K562 (cell line): Measurements from ENCODE around the gene MKS1. TPM values are rescaled to one million over a fixed set of nuclear protein-coding genes. Genes with fewer than 3 reads are reported as not detected.

Experiments used
- ATAC-seq: fragments of 200-7000 bp; cut with Tn5 transposase; 3 replicates; pipeline ENCODE4 v1.9.1; 2020; ENCODE audit warnings: moderate library complexity
- BruUV-seq: library from RNA; stranded (reverse); fragments of 400-500 nt; replicated peaks from 2 replicates; lab custom pipeline; 2021; lab: Mats Ljungman, UMichigan
- CTCF ChIA-PET: fragments of 300-600 bp; formaldehyde crosslinking; extraction: SDS; loops from one replicate; lab custom pipeline; 2021; ENCODE audit warnings: low intra/inter-chr PET ratio; lab: Yijun Ruan, JAX
- POLR2A ChIA-PET: fragments of 300-600, 350-650 bp; sonication (Branson Sonifier 250); formaldehyde crosslinking; extraction: SDS; loops from one replicate; lab custom pipeline; 2021; ENCODE audit warnings: antibody characterized with exemption, inconsistent platforms; lab: Yijun Ruan, JAX
- DNase-seq, 4 experiments: peaks; one replicate each; pipeline versions ENCODE4 v3.0.0 to v3.0.0-alpha.2; 2011 to 2018; ENCODE audit warnings: low spot score in 3 of 4, mixed read lengths in 3 of 4; ENCODE audit errors: extremely low read depth in 1 of 4
- FAIRE-seq: peaks from 2 replicates; lab custom pipeline; 2011; peaks lifted over from hg19 to GRCh38; lab: Jason Lieb, UNC
- H2AFZ ChIP-seq: 2 replicates; pipeline ENCODE4 v1.6.0; 2011; ENCODE audit warnings: low read depth, low read length, control low read depth, inconsistent platforms
- H3K27ac ChIP-seq: fragments of 200-600 bp; 3 replicates; pipeline ENCODE4 v1.8.0; 2011; ENCODE audit warnings: low read depth, mild to moderate bottlenecking, control low read depth, inconsistent platforms, low read length, moderate library complexity, mixed read lengths; ENCODE audit errors: extremely low read depth
- H3K27me3 ChIP-seq, 2 experiments: fragments of 300-600 bp in 1 of 2; 2 replicates in 1 of 2; 3 replicates in 1 of 2; pipeline versions ENCODE4 v1.6.0 to v1.8.0; 2011; ENCODE audit warnings: inconsistent platforms in 2 of 2, low read length in 2 of 2, mild to moderate bottlenecking in 1 of 2, mixed read lengths in 1 of 2, moderate library complexity in 1 of 2; ENCODE audit not compliant: control insufficient read depth in 2 of 2, insufficient read depth in 2 of 2
- H3K36me3 ChIP-seq: fragments of 300-600 bp; 3 replicates; pipeline ENCODE4 v1.8.0; 2011; ENCODE audit warnings: mild to moderate bottlenecking, low read length, inconsistent platforms; ENCODE audit not compliant: control insufficient read depth, insufficient read depth
- H3K4me1 ChIP-seq, 2 experiments: fragments of 200-600 bp in 1 of 2; replicated peaks in 1 of 2; 2 replicates in 1 of 2; 3 replicates in 1 of 2; pipeline versions ENCODE4 v1.5.1 to v1.8.0; 2011; ENCODE audit warnings: inconsistent platforms in 2 of 2, low read length in 2 of 2, mild to moderate bottlenecking in 1 of 2, mixed read lengths in 1 of 2, moderate library complexity in 1 of 2; ENCODE audit not compliant: control insufficient read depth in 2 of 2, insufficient read depth in 2 of 2
- H3K4me2 ChIP-seq: 2 replicates; pipeline ENCODE4 v1.6.1; 2011; ENCODE audit warnings: low read length, control low read depth, inconsistent platforms, mixed read lengths; ENCODE audit not compliant: insufficient read depth
- H3K4me3 ChIP-seq: fragments of 200-600 bp; sonication (generic), shearing (Covaris generic); 2 replicates; pipeline ENCODE4 v1.5.1; 2016; ENCODE audit warnings: control low read depth, inconsistent platforms
- H3K79me2 ChIP-seq: fragments of 200-600 bp; 3 replicates; pipeline ENCODE4 v1.8.0; 2011; ENCODE audit warnings: low read length, inconsistent platforms; ENCODE audit not compliant: control insufficient read depth, insufficient read depth
- H3K9ac ChIP-seq, 2 experiments: 2 replicates each; pipeline versions ENCODE4 v1.6.0 to v1.6.1; 2011; ENCODE audit warnings: low read depth in 2 of 2, low read length in 2 of 2, control low read depth in 1 of 2, inconsistent platforms in 1 of 2, mild to moderate bottlenecking in 1 of 2, mixed read lengths in 1 of 2; ENCODE audit not compliant: insufficient read depth in 1 of 2
- H3K9me1 ChIP-seq: one replicate; pipeline ENCODE4 v1.6.0; 2011; ENCODE audit warnings: inconsistent platforms, mild to moderate bottlenecking, low read length, moderate library complexity; ENCODE audit not compliant: control insufficient read depth, insufficient read depth
- H3K9me3 ChIP-seq: replicated peaks from 2 replicates; pipeline ENCODE4 v1.5.1; 2011; ENCODE audit warnings: low read depth, low read length, inconsistent platforms; ENCODE audit not compliant: control insufficient read depth, insufficient read depth
- H4K20me1 ChIP-seq: replicated peaks from 2 replicates; pipeline ENCODE4 v1.6.1; 2011; ENCODE audit warnings: low read length, inconsistent platforms, mixed read lengths; ENCODE audit not compliant: control insufficient read depth, insufficient read depth
- ARNT ChIP-seq, 2 experiments: fragments of 450-650 bp; IDR thresholded peaks; 2 replicates each; pipeline ENCODE4 v1.6.1; 2016; ENCODE audit warnings: mild to moderate bottlenecking in 1 of 2
- ATF3 ChIP-seq, 2 experiments: fragments of 450-650 bp in 1 of 2; sonication (generic) in 1 of 2; formaldehyde crosslinking in 1 of 2; IDR thresholded peaks in 1 of 2; conservative IDR thresholded peaks in 1 of 2; 2 replicates each; pipeline versions ENCODE4 v1.6.1 to v1.8.1; 2016 to 2023; ENCODE audit warnings: mild to moderate bottlenecking in 2 of 2, moderate library complexity in 2 of 2, inconsistent platforms in 1 of 2, missing genetic modification reagents in 1 of 2
- C11orf30 ChIP-seq: fragments of 450-650 bp; IDR thresholded peaks from 2 replicates; pipeline ENCODE4 v1.6.1; 2016; ENCODE audit warnings: low read depth, mild to moderate bottlenecking
- FOXA3 ChIP-seq, 2 experiments: fragments of 450-650 bp in 1 of 2; sonication (generic) in 1 of 2; formaldehyde crosslinking; IDR thresholded peaks in 1 of 2; conservative IDR thresholded peaks in 1 of 2; 2 replicates each; pipeline versions ENCODE4 v1.4.0 to v1.8.0; 2020 to 2022; ENCODE audit warnings: mild to moderate bottlenecking in 2 of 2, missing genetic modification reagents in 1 of 2
- MYNN ChIP-seq, 2 experiments: sonication (generic); formaldehyde crosslinking in 1 of 2; IDR thresholded peaks; 2 replicates each; pipeline versions ENCODE4 v1.5.0 to v1.6.1; 2016 to 2020; ENCODE audit warnings: antibody characterized with exemption in 1 of 2, missing genetic modification reagents in 1 of 2
- NR2C2 ChIP-seq, 2 experiments: fragments of 200-800 bp in 1 of 2; sonication (Bioruptor generic) in 1 of 2; sonication (generic) in 1 of 2; formaldehyde crosslinking in 1 of 2; IDR thresholded peaks; 2 replicates each; pipeline versions ENCODE4 v1.6.1 to v1.8.0; 2016 to 2022; ENCODE audit warnings: mild to moderate bottlenecking in 1 of 2, missing compliant biosample characterization in 1 of 2, missing genetic modification characterization in 1 of 2, missing genetic modification reagents in 1 of 2
- PRPF4 ChIP-seq: fragments of 200-400 bp; formaldehyde crosslinking; IDR thresholded peaks from one replicate; pipeline ENCODE4 v1.6.1; 2017; ENCODE audit warnings: low read length, low read depth, mild to moderate bottlenecking; ENCODE audit not compliant: insufficient read depth, poor library complexity, severe bottlenecking
- RFX1 ChIP-seq: fragments of 450-650 bp; IDR thresholded peaks from 2 replicates; pipeline ENCODE4 v1.6.1; 2016; ENCODE audit warnings: mild to moderate bottlenecking, moderate library complexity
- RUNX1 ChIP-seq: sonication (generic); IDR thresholded peaks from 2 replicates; pipeline ENCODE4 v1.6.1; 2016; ENCODE audit warnings: antibody characterized with exemption, low read depth
- ZNF311 ChIP-seq: fragments of 250-450 bp; sonication (Bioruptor Pico); IDR thresholded peaks from 2 replicates; pipeline ENCODE4 v1.4.0; 2020; ENCODE audit warnings: mild to moderate bottlenecking, moderate library complexity
- ZNF324 ChIP-seq: fragments of 250-450 bp; sonication (Bioruptor Pico); IDR thresholded peaks from 2 replicates; pipeline ENCODE4 v1.4.0; 2020; ENCODE audit warnings: mild to moderate bottlenecking
- WGBS: fragments of 100-300 bp; shearing (Covaris generic); methylation state at CpG from one replicate; pipeline ENCODE4 v1.1.6; 2016; ENCODE audit warnings: low coverage, mixed read lengths; ENCODE audit not compliant: insufficient coverage; ENCODE audit errors: missing lambda C conversion rate; 5-methylcytosine and 5-hydroxymethylcytosine counted together
- in situ Hi-C: fragments of 300-500 bp; cut with MboI; formaldehyde crosslinking; loops from 4 replicates; pipeline ENCODE4 v1.15.0; 2018; ENCODE audit warnings: inconsistent platforms, mixed read lengths
- intact Hi-C: fragments of 100-400 bp; cut with micrococcal nuclease; formaldehyde crosslinking; loops from 2 replicates; pipeline ENCODE4 v1.14.2; 2022
- polyA plus RNA-seq, 8 experiments: library from polyadenylated mRNA; depleted of rRNA in 4 of 8; stranded (reverse) in 5 of 8; unstranded in 3 of 8; fragments of >200 nt; fragmentation: Nextera tagmentation in 2 of 8; fragmentation: Illumina TruSeq in 1 of 8; extraction: Ambion mirVana in 2 of 8; extraction: Trizol in 1 of 8; gene quantifications; 2 replicates each; pipeline versions ENCODE4 v1.2.1 to v1.2.3, GENCODE V29; 2011 to 2014; ENCODE audit warnings: inconsistent platforms in 1 of 8, missing spikeins in 1 of 8
- total RNA-seq, 7 experiments: library from RNA; depleted of rRNA in 6 of 7; stranded (reverse); fragments of >200 nt in 6 of 7; fragmentation: Illumina TruSeq in 2 of 7; extraction: Trizol in 2 of 7; gene quantifications; 2 replicates each; pipeline versions ENCODE4 v1.2.1 to v1.2.3, GENCODE V29; 2011 to 2021; ENCODE audit warnings: low replicate concordance in 1 of 7
- TF ChIP-seq, protein P1 (sequence below): sonication (generic); formaldehyde crosslinking; IDR thresholded peaks from 2 replicates; pipeline ENCODE4 v1.8.0; 2022; ENCODE audit warnings: missing genetic modification reagents, mild to moderate bottlenecking, borderline replicate concordance
- TF ChIP-seq, protein P2 (sequence below): fragments of 250-450 bp; sonication (Bioruptor Pico); IDR thresholded peaks from 2 replicates; pipeline ENCODE4 v1.4.0; 2020
- TF ChIP-seq, protein P3 (sequence below), 2 experiments: fragments of 250-450 bp in 1 of 2; fragments of 450-650 bp in 1 of 2; sonication (Bioruptor Pico) in 1 of 2; IDR thresholded peaks; 2 replicates each; pipeline versions ENCODE4 v1.6.1 to v1.8.0; 2016 to 2021; ENCODE audit warnings: mild to moderate bottlenecking in 2 of 2, moderate library complexity in 2 of 2, missing compliant biosample characterization in 1 of 2, missing genetic modification characterization in 1 of 2

The MKS1 gene
- total and polyA plus RNA-seq, 9 of the 15 experiments (the other 6 are each of a cell fraction or from before 2014, with no cell fraction given), result 16.3 to 31.0 (median 25.9) TPM

GRCh38 chr17:58183514-58183913, 35.5 kb downstream of the MKS1 start:
- FAIRE-seq (no peak), DNase-seq (no peak), ATAC-seq (no peak)
- 77% methylated on average over 4 of the region's 4 CpGs for WGBS
- Histone ChIP-seq H3K27me3 (peaks cover 0 to 6% of the 10 kb centered on the region in 2 experiments; a peak in 1 of 5 replicates), H3K9me3 (no peaks in the 10 kb centered on the region), H3K27ac (no peak overlapping the region), H3K9ac (no peak overlapping the region), H3K4me1 (peaks cover 26 to 32% of the 10 kb centered on the region in 2 experiments), H3K9me1 (no peaks in the 10 kb centered on the region), H4K20me1 (no peaks in the 10 kb centered on the region), H2AFZ (no peak overlapping the region), H3K4me2 (no peak overlapping the region), H3K36me3 (no peaks in the 10 kb centered on the region), H3K4me3 (no peak overlapping the region), H3K79me2 (no peaks in the 10 kb centered on the region)
- ChIA-PET CTCF (no interaction called here), POLR2A (no interaction called here)
- intact Hi-C loops (no loop called here), in situ Hi-C loops (no loop called here)
- no TSS peak for BruUV-seq
- no peak for TF ChIP-seq ZNF311 (CRISPR knock-in tag)
- TF ChIP-seq PRPF4, result no peak
- TF ChIP-seq, protein P1, sequence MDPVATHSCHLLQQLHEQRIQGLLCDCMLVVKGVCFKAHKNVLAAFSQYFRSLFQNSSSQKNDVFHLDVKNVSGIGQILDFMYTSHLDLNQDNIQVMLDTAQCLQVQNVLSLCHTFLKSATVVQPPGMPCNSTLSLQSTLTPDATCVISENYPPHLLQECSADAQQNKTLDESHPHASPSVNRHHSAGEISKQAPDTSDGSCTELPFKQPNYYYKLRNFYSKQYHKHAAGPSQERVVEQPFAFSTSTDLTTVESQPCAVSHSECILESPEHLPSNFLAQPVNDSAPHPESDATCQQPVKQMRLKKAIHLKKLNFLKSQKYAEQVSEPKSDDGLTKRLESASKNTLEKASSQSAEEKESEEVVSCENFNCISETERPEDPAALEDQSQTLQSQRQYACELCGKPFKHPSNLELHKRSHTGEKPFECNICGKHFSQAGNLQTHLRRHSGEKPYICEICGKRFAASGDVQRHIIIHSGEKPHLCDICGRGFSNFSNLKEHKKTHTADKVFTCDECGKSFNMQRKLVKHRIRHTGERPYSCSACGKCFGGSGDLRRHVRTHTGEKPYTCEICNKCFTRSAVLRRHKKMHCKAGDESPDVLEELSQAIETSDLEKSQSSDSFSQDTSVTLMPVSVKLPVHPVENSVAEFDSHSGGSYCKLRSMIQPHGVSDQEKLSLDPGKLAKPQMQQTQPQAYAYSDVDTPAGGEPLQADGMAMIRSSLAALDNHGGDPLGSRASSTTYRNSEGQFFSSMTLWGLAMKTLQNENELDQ, result no peak
- no peak for TF ChIP-seq FOXA3 (CRISPR knock-in tag; conservative IDR thresholded peaks at IDR 0.05 in 1 of 2, IDR thresholded peaks at IDR 0.05 in 1 of 2)
- TF ChIP-seq MYNN (IDR thresholded peaks at IDR 0.05), result no peak
- TF ChIP-seq MYNN (CRISPR knock-in tag; IDR thresholded peaks at IDR 0.05), result no peak
- TF ChIP-seq ZNF324 (CRISPR knock-in tag), result no peak
- TF ChIP-seq RUNX1, result no peak
- TF ChIP-seq RFX1, result no peak
- no peak for TF ChIP-seq ARNT (IDR thresholded peaks at IDR 0.05)
- TF ChIP-seq ATF3 (IDR thresholded peaks at IDR 0.05), result no peak
- no peak for TF ChIP-seq ATF3 (CRISPR knock-in tag; conservative IDR thresholded peaks at IDR 0.05)
- TF ChIP-seq, protein P2, sequence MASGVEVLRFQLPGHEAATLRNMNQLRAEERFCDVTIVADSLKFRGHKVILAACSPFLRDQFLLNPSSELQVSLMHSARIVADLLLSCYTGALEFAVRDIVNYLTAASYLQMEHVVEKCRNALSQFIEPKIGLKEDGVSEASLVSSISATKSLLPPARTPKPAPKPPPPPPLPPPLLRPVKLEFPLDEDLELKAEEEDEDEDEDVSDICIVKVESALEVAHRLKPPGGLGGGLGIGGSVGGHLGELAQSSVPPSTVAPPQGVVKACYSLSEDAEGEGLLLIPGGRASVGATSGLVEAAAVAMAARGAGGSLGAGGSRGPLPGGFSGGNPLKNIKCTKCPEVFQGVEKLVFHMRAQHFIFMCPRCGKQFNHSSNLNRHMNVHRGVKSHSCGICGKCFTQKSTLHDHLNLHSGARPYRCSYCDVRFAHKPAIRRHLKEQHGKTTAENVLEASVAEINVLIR (CRISPR knock-in tag), result no peak
- TF ChIP-seq, protein P3, sequence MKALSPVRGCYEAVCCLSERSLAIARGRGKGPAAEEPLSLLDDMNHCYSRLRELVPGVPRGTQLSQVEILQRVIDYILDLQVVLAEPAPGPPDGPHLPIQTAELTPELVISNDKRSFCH (CRISPR knock-in tag; IDR thresholded peaks at IDR 0.05), result no peak
- TF ChIP-seq, protein P3 (tag; IDR thresholded peaks at IDR 0.05), result no peak
- no peak for TF ChIP-seq NR2C2 (CRISPR knock-in tag; IDR thresholded peaks at IDR 0.05)
- TF ChIP-seq NR2C2 (tag; IDR thresholded peaks at IDR 0.05), result no peak
- TF ChIP-seq C11orf30, result peak; percentile 78
